Stimulated activated CD4-positive, alpha-beta T cell treated with anti-CD3 and anti-CD28 coated beads, Interleukin-1b, Interleukin-23, amount 100 ng/mL, for 24 hours (primary cell): Measurements from ENCODE around the gene PLSCR1.
A peak's percentile ranks its signal among the peaks of the same experiment; 100 is the strongest.
"Not testable (repeated sequence)": the region's sequence is repeated elsewhere in the genome, so short reads cannot be mapped to it uniquely, and the experiment has no call there.

ENCODE experiments used
- DNase-seq, 4 experiments: peaks; one replicate each; pipeline ENCODE4 v3.0.0-alpha.2; 2020; ENCODE audit warnings: low read depth in 4 of 4, low spot score in 1 of 4

Gene PLSCR1

GRCh38 chr3:146476094-146476740 lies 68.2 kb downstream of the PLSCR1 start:
- no peak for DNase-seq

- DNase-seq, result not testable (repeated sequence)
These were observed 69.4 kb downstream of the PLSCR1 start for GRCh38 chr3:146474976-146475375.

- no peak for DNase-seq
These were observed 70.7 kb downstream of the PLSCR1 start for GRCh38 chr3:146473726-146474125.

- DNase-seq, result no peak
These were observed 71.8 kb downstream of the PLSCR1 start for GRCh38 chr3:146472611-146473010.

- no peak for DNase-seq
These were observed 73.4 kb downstream of the PLSCR1 start for GRCh38 chr3:146471012-146471411.

GRCh38 chr3:146470425-146470990 lies 73.9 kb downstream of the PLSCR1 start:
- DNase-seq, result no peak

- DNase-seq, result peak; percentile 33 to 47 (median 34)
These were observed 75.0 kb downstream of the PLSCR1 start, which contains the start of gene PLSCR2 for GRCh38 chr3:146469150-146470017. PLSCR2 (minus strand) TSS chr3:146469561; CDS start chr3:146459904, 9,657 bp downstream.

GRCh38 chr3:146468671-146469149 lies 75.7 kb downstream of the PLSCR1 start:
- DNase-seq, result no peak

- no peak for DNase-seq
These were observed 76.2 kb downstream of the PLSCR1 start for GRCh38 chr3:146468234-146468633.

GRCh38 chr3:146466604-146467003 lies 77.8 kb downstream of the PLSCR1 start:
- DNase-seq, result no peak

- DNase-seq, result no peak
These were observed 78.5 kb downstream of the PLSCR1 start for GRCh38 chr3:146465693-146466465.
